ENCODE data around the gene SUGP1. TPM values are rescaled to one million over a fixed set of nuclear protein-coding genes. Genes with fewer than 3 reads are reported as not detected.

The SUGP1 gene
- polyA plus RNA-seq, 1 of the 3 experiments (the other 2 are of a cell fraction) = 43.2 TPM

DNA sequence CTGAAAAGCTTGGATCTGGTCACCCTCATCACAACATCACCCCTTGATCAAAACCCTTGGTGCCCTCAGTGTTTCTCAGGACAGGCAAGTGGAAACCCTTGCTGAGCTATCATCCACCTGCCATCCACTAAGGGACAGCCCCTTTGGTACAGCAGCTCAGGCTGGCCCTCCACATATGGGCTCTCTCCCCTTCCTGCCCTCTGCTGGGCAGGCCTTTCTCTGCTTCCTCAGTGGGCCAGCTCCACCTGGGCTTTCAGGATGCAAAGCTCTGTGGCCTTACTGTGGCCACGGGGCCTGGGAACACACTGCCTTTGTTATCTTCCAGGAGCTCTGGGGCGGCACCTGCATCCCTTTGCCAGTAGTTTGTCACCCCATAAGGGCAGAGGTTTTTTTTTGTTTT is 4.9 kb downstream of the SUGP1 start:
- H2AFZ ChIP-seq (ENCODE audit: low read depth) = no peak overlapping the region
- no peak overlapping the region for H3K4me3 ChIP-seq (ENCODE audit: low read depth in 2 of 2, low read length in 1 of 2)
- H3K27ac ChIP-seq (ENCODE audit: low read depth in 2 of 2, low read length in 1 of 2) = no peak overlapping the region
- H3K9ac ChIP-seq = no peak overlapping the region
- H3K9me3 ChIP-seq = no peaks in the 10 kb centered on the region
- H3K4me2 ChIP-seq = no peak overlapping the region
- H3K27me3 ChIP-seq (ENCODE audit: insufficient read depth) = no peaks in the 10 kb centered on the region
- H4K20me1 ChIP-seq (ENCODE audit: insufficient read depth) = no peaks in the 10 kb centered on the region
- peaks cover 10 to 17% of the 10 kb centered on the region in 2 experiments for H3K36me3 ChIP-seq (replicated peaks in 1 of 2; ENCODE audit: control insufficient read depth in 1 of 2, insufficient read depth in 2 of 2, low read length in 1 of 2)
- 95% methylated on average over 2 of the region's 2 CpGs for WGBS (ENCODE audit: low lambda C conversion rate)
- H3K9me2 ChIP-seq = no peaks in the 10 kb centered on the region
- peaks cover 5 to 8% of the 10 kb centered on the region in 2 experiments; a peak in 1 of 4 replicates for H3K4me1 ChIP-seq (ENCODE audit: control insufficient read depth in 1 of 2, insufficient read depth in 2 of 2, low read depth in 1 of 2, low read length in 1 of 2)
- H3K79me2 ChIP-seq (ENCODE audit: insufficient read depth) = peaks cover 45% of the 10 kb centered on the region
- DNase-seq = no peak
- ChIA-PET POLR2A (interaction anchor here (0.7 kb wide), 1 partner anchor 16 kb away, joined by 3 read pairs; no protein-coding TSS in a partner anchor), CTCF (interaction anchor here (1.0 to 1.3 kb wide), 2 partner anchors 28 to 168 kb away, joined by 4 to 5 read pairs; no protein-coding TSS in a partner anchor)
- no peaks in the 10 kb centered on the region for H3F3A ChIP-seq (replicated peaks; ENCODE audit: insufficient read depth)
- TF ChIP-seq, protein P1, sequence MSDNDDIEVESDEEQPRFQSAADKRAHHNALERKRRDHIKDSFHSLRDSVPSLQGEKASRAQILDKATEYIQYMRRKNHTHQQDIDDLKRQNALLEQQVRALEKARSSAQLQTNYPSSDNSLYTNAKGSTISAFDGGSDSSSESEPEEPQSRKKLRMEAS (IDR thresholded peaks at IDR 0.05; ENCODE audit: low read depth) = no peak
- no peak for TF ChIP-seq YY1 (IDR thresholded peaks at IDR 0.05; ENCODE audit: low read depth)
- TF ChIP-seq ELF1 (IDR thresholded peaks at IDR 0.05) = no peak
- no peak for TF ChIP-seq CHD2 (IDR thresholded peaks at IDR 0.05; ENCODE audit: low read length, partially characterized antibody)
- TF ChIP-seq NFIC (IDR thresholded peaks at IDR 0.05; ENCODE audit: borderline replicate concordance) = no peak
- TF ChIP-seq POLR2AphosphoS5 (IDR thresholded peaks at IDR 0.05; ENCODE audit: low read depth, low read length) = no peak

GRCh38 chr19:19308373-19308772 is 11.9 kb downstream of the SUGP1 start:
- Histone ChIP-seq H3K4me2 (no peak overlapping the region), H3K27ac (ENCODE audit: low read depth in 2 of 2, low read length in 1 of 2) (no peak overlapping the region), H4K20me1 (ENCODE audit: insufficient read depth) (no peaks in the 10 kb centered on the region), H3F3A (replicated peaks; ENCODE audit: insufficient read depth) (no peaks in the 10 kb centered on the region), H3K4me3 (ENCODE audit: low read depth in 2 of 2, low read length in 1 of 2) (no peak overlapping the region), H3K9ac (no peak overlapping the region), H3K9me2 (no peaks in the 10 kb centered on the region), H3K79me2 (ENCODE audit: insufficient read depth) (peaks cover 4% of the 10 kb centered on the region; the same call in 1 of the 2 replicates), H3K4me1 (ENCODE audit: control insufficient read depth in 1 of 2, insufficient read depth in 2 of 2, low read depth in 1 of 2, low read length in 1 of 2) (peaks cover 0 to 17% of the 10 kb centered on the region in 2 experiments; a peak in 1 of 4 replicates), H3K36me3 (replicated peaks in 1 of 2; ENCODE audit: control insufficient read depth in 1 of 2, insufficient read depth in 2 of 2, low read length in 1 of 2) (peaks cover 15 to 50% of the 10 kb centered on the region in 2 experiments), H3K9me3 (no peaks in the 10 kb centered on the region), H2AFZ (ENCODE audit: low read depth) (no peak overlapping the region), H3K27me3 (ENCODE audit: insufficient read depth) (no peaks in the 10 kb centered on the region)
- CTCF ChIA-PET = interaction anchor here (1.4 kb wide), 1 partner anchor 182 kb away, joined by 3 read pairs; no protein-coding TSS in a partner anchor
- DNase-seq = no peak
- POLR2A ChIA-PET = interaction anchor here (0.9 kb wide), 1 partner anchor 105 kb away, joined by 3 read pairs; the partner anchor contains the start of gene NR2C2AP
- TF ChIP-seq ZBTB33 (IDR thresholded peaks at IDR 0.05; ENCODE audit: borderline replicate concordance, low read depth) (no peak), YY1 (IDR thresholded peaks at IDR 0.05; ENCODE audit: low read depth) (no peak), REST (IDR thresholded peaks at IDR 0.05; ENCODE audit: low read depth, low read length) (no peak), RCOR1 (IDR thresholded peaks at IDR 0.05; ENCODE audit: low read length) (no peak), JUND (IDR thresholded peaks at IDR 0.05) (no peak), EP300 (IDR thresholded peaks at IDR 0.05; ENCODE audit: borderline replicate concordance in 1 of 2, low read depth in 1 of 2, low read length in 1 of 2) (no peak), MEF2A (IDR thresholded peaks at IDR 0.05; ENCODE audit: borderline replicate concordance, low read depth) (no peak), EZH2phosphoT487 (IDR thresholded peaks at IDR 0.05; ENCODE audit: borderline replicate concordance, low read depth) (no peak), TAF1 (IDR thresholded peaks at IDR 0.05; ENCODE audit: borderline replicate concordance, low read depth, low read length) (no peak), RFX5 (IDR thresholded peaks at IDR 0.05; ENCODE audit: low read length) (no peak), GABPA (IDR thresholded peaks at IDR 0.05; ENCODE audit: low read depth) (no peak), SIN3A (IDR thresholded peaks at IDR 0.05; ENCODE audit: borderline replicate concordance, low read depth, low read length) (no peak)
- 100% methylated on average over 3 of the region's 10 CpGs for WGBS (ENCODE audit: low lambda C conversion rate)
